HCEC 1CT (cell line): ENCODE measurements around the gene KCNAB2.

Experiments used
- DNase-seq: peaks from one replicate; pipeline ENCODE4 v3.0.0-alpha.2; 2017

KCNAB2 gene

DNA sequence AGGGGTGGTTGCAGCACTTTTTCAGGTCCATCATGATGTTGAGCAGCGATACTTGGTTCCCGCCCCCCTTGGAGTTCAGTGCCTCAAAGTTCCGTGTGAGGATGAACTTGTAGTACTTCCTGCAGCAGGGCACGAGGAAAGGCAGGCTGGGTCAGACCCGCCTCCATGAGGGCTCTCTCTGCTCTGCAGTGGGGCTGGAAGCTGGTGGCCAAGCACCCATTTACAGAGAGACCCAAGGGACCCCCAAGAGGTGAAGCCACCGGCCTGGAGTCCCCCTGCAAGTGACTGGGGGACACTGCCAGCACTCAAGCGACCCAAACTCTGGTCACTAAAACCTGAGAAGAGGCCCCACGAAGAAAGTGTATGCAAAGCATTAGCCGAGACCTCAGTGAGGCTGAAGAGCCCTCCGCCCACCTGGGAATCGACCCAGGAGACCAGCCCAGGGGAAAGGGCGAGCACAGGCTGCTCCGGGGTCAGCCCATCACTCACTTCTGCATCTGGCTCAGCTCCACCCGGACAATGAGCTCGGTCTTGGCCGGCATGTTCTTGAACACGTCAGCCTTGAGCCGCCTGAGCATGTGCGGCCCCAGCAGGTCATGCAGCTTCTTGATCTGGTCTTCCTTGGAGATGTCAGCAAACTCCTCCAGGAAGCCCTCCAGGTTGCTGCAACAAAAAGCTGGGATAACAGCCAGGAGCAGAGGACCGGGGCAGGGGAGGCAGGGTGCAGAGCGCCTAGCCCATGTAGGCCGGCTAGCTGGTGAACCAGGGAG lies 89.2 kb downstream of the KCNAB2 start:
- DNase-seq: no peak

- no peak for DNase-seq
Measured at GRCh38 chr1:6136516-6137220, 91.0 kb downstream of the KCNAB2 start.

- no peak for DNase-seq
Measured at GRCh38 chr1:6137758-6138157, 92.1 kb downstream of the KCNAB2 start.

GRCh38 chr1:6140413-6140812 lies 94.7 kb downstream of the KCNAB2 start:
- DNase-seq: no peak

DNA sequence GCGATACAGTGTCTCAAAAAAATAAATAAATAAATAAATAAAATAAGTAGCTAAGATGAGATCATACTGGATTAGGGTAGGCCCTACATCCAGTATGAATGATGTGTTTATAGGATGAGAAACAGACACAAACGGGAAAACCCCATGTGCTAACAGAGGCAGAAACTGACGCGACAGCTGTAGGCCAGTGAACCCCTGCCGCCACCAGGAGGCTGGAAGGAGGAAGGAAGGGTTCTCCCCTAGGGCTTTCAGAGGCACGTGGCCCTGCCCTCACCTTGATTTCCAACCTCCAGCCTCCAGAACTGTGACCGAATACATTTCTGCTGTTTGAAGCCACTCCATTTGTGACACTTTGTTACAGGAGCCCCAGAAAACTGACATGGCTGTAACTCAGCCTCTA lies 95.9 kb downstream of the KCNAB2 start:
- DNase-seq: peak; percentile 35

- DNase-seq: no peak
Measured at GRCh38 chr1:6142036-6142621, 96.4 kb downstream of the KCNAB2 start.

DNA sequence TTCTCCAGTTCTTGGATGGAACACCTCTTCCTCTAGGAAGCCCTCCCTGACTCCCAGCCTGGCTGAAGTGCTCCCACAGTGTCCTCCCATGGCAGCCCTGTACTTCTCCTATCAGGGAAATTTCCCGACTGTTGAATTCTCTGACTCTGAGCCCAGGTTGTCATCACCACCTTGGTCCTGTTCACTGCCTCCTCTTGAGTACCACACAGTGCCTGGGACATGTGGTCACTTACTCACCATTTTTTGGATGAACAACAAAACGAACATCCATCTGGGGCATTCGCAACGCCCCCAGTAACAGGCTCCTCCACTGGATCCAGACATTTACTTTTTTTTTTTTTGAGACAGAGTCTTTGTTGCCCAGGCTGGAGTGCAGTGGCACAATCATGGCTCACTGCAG lies 97.0 kb downstream of the KCNAB2 start:
- DNase-seq: no peak

- no peak for DNase-seq
Measured at GRCh38 chr1:6143395-6143794, 97.7 kb downstream of the KCNAB2 start.

- no peak for DNase-seq
Measured at GRCh38 chr1:6144175-6144574, 98.5 kb downstream of the KCNAB2 start.

- no peak for DNase-seq
Measured at GRCh38 chr1:6144647-6145395, 99.1 kb downstream of the KCNAB2 start.

- DNase-seq: no peak
Measured at GRCh38 chr1:6145396-6145750, 99.7 kb downstream of the KCNAB2 start.

DNA sequence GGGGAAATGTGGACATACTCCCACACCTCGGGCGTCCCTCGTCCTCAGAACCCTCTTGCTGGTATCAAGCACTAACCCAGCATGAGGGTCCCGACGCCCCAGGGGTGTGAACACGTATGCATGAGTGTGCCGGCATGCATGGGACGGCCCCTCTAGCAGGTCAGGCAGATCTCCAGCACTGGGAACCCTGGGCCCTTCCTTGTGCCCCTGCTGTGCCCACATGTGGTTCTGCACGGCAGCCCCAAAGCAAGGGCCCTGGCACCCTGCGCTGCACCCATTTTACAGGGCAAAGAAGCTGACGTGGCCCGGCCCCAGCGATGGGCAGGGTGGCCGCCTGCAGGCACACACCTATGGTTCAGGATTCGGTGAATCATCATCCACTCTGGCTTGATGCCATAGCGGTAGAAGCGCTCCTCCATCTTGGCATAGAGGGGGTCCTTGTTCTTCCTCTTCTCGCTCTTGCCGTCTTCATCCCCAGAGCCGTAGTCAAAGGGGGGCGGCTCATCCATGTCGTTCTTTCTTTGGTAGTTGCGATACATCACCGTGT lies 100.2 kb downstream of the KCNAB2 start:
- no peak for DNase-seq

DNA sequence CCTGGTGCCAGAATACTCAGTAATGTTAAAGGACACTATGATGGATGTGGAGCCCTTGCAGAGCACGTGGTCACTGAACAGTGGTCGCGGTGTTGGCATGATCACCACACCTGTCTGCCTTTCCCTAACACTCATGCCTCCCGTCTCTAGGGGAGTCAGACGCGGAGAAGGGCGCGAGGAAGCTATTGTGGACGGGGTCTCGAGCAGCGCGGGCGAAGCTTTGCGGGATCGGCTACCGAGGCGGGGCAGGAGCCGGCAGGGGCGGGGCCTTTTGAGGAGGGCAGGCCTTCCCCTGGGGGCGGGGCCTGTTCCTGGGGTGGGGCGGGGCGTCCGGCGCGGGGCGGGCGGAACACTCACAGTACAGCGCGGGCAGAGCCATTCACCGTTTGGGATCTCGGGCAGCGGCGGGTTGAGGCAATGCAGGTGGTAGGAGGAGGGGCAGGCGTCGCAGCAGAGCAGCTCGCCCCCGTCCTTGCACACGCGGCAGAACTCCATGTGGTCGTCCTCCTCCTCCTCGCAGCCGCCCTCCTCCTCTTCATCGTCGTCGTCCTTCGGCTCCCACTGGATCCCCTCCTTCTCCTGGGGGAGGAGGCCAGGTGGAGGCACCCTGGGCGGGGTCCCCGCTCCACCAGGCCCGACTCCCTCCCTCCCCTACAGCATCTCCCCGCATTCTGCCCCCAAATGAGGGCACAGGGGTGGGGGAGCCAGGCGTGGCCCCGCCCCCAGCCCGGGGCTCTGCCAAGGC lies 103.0 kb downstream of the KCNAB2 start:
- DNase-seq: no peak

DNA sequence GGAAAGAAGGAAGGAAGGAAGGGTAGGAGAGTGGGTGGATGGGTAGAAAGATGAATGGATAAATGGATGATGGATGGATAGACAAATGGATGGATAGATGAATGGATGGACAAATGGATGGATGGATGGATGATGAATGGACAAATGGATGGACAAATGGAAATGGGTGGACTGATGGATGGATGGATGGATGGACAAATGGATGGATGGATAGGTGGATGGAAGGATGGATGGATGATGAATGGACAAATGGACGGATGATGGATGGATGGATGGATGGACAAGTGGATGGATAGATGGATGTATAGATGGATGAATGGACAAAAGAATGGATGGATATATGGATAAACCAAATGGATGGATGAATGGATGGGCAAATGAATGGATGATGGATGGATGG lies 103.9 kb downstream of the KCNAB2 start:
- DNase-seq: no peak

DNA sequence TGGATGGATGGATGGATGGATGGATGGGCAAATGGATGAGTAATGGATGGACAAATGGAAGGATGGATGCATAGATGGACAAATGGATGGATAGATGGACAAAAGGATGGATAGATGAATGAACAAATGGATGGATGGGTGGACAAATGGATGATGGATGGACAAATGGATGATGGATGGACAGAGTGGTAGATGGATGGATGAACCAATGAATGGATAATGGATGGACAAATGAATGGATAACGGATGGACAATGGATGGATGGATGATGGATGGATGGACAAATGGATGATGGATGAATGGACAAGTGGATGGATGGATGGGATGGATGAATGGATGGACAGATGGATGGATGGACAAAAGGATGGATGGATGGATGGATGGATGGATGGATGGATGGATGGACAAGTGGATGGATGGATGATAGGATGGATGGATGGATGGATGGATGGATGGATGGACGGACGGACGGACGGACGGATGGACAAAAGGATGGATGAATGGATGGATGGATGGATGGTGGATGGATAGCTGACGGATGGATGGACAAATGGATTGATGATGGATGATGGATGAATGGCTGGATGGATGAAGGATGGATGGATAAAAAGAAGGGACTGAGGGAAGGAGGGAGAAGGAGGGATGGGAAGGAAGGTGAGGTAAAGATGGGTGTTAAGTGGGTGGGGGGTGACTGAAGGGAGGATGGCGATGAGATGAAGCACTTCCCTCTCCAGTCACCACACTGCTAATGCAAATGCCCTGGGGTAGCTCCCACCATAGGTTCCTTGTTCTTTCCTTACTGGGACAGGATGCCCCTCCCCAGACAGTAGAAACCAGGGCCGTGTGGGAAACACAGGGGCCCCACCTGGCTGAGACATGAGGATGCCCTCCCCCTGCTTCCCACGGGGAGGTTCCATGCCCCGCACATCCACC lies 104.6 kb downstream of the KCNAB2 start:
- DNase-seq: no peak
